Upper lobe of left lung (tissue), 4 donors: Measurements from ENCODE around the gene BNC2.

Experiments
- POLR2AphosphoS5 ChIP-seq, 2 donors: sonication (generic); formaldehyde crosslinking; IDR thresholded peaks; one replicate each; pipeline ENCODE4 v1.5.1; 2017; ENCODE audit warnings: antibody characterized with exemption in 2 of 2
- TF ChIP-seq, protein P1 (sequence below), 6 experiments: fragments of 450-650 bp in 4 of 6; fragments of 200-600 bp in 2 of 6; sonication (generic) in 2 of 6; IDR thresholded peaks; one replicate each; pipeline ENCODE4 v1.5.1; 2016 to 2019; ENCODE audit warnings: antibody characterized with exemption in 6 of 6

DNA sequence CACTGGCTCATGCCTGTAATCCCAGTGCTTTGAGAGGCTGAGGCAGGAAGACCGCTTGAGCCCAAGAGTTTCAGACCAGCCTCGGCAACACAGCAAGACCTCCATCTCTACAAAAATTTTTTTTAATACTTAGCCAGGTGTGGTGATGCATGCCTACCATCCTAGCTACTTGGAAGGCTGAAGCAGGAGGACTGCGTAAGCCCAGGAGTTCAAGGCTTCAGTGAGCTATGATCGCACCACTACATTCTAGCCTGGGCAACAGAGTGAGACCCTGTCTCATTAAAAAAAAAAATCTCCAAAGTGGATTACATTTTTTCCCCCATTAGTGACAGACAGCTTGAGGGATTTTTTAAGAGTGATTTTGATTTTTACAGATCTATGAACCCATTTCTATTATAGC lies 230.8 kb downstream of the BNC2 start:
- TF ChIP-seq, protein P1, sequence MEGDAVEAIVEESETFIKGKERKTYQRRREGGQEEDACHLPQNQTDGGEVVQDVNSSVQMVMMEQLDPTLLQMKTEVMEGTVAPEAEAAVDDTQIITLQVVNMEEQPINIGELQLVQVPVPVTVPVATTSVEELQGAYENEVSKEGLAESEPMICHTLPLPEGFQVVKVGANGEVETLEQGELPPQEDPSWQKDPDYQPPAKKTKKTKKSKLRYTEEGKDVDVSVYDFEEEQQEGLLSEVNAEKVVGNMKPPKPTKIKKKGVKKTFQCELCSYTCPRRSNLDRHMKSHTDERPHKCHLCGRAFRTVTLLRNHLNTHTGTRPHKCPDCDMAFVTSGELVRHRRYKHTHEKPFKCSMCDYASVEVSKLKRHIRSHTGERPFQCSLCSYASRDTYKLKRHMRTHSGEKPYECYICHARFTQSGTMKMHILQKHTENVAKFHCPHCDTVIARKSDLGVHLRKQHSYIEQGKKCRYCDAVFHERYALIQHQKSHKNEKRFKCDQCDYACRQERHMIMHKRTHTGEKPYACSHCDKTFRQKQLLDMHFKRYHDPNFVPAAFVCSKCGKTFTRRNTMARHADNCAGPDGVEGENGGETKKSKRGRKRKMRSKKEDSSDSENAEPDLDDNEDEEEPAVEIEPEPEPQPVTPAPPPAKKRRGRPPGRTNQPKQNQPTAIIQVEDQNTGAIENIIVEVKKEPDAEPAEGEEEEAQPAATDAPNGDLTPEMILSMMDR (IDR thresholded peaks at IDR 0.05): no peak
- TF ChIP-seq POLR2AphosphoS5 (IDR thresholded peaks at IDR 0.05): no peak
